ENCODE results near the gene HIVEP3. TPM values are rescaled to one million over a fixed set of nuclear protein-coding genes. Genes with fewer than 3 reads are reported as not detected.

The HIVEP3 gene
- total RNA-seq, 1 donor from 2014 or later: 11.6 TPM

- no peak for ATAC-seq
- Histone ChIP-seq H3K36me3 (no peaks in the 10 kb centered on the region), H3K27ac (no peak overlapping the region), H3K4me1 (peaks cover 53% of the 10 kb centered on the region), H3K4me3 (no peak overlapping the region), H3K9me3 (no peaks in the 10 kb centered on the region), H3K27me3 (ENCODE audit: low read depth) (no peaks in the 10 kb centered on the region)
- intact Hi-C loops (cut with DNase I): no loop called here
- DNase-seq: no peak
- no peak for TF ChIP-seq CTCF (IDR thresholded peaks at IDR 0.05)
These were observed 187.9 kb downstream of the HIVEP3 start for GRCh38 chr1:41730806-41731205.

- Histone ChIP-seq H3K9me3 (no peaks in the 10 kb centered on the region), H3K36me3 (no peaks in the 10 kb centered on the region), H3K27ac (no peak overlapping the region), H3K4me3 (no peak overlapping the region), H3K4me1 (peaks cover 57% of the 10 kb centered on the region), H3K27me3 (ENCODE audit: low read depth) (no peaks in the 10 kb centered on the region)
- TF ChIP-seq CTCF (IDR thresholded peaks at IDR 0.05): no peak
- peak; percentile 18 to 34 for ATAC-seq
- intact Hi-C loops (cut with DNase I): no loop called here
- no peak for DNase-seq
These were observed 190.1 kb downstream of the HIVEP3 start for GRCh38 chr1:41728403-41729202.

GRCh38 chr1:41727749-41728115 is 191.0 kb downstream of the HIVEP3 start:
- peaks cover 59% of the 10 kb centered on the region for H3K4me1 ChIP-seq
- no peak for ATAC-seq
- no peaks in the 10 kb centered on the region for H3K9me3 ChIP-seq
- DNase-seq: no peak
- intact Hi-C loops (cut with DNase I): no loop called here
- no peaks in the 10 kb centered on the region for H3K36me3 ChIP-seq
- H3K27me3 ChIP-seq (ENCODE audit: low read depth): no peaks in the 10 kb centered on the region
- TF ChIP-seq CTCF (IDR thresholded peaks at IDR 0.05): no peak
- no peak overlapping the region for H3K4me3 ChIP-seq
- H3K27ac ChIP-seq: peak overlapping the region; percentile 71

GRCh38 chr1:41726899-41727748 is 191.6 kb downstream of the HIVEP3 start:
- Histone ChIP-seq H3K27me3 (ENCODE audit: low read depth) (no peaks in the 10 kb centered on the region), H3K36me3 (no peaks in the 10 kb centered on the region), H3K9me3 (no peaks in the 10 kb centered on the region), H3K4me1 (peaks cover 59% of the 10 kb centered on the region), H3K4me3 (no peak overlapping the region), H3K27ac (peak overlapping the region; percentile 71)
- ATAC-seq: peak; percentile 83
- no peak for TF ChIP-seq CTCF (IDR thresholded peaks at IDR 0.05)
- intact Hi-C loops (cut with DNase I): no loop called here
- peak; percentile 88 for DNase-seq

GRCh38 chr1:41726292-41726691 is 192.4 kb downstream of the HIVEP3 start:
- intact Hi-C loops (cut with DNase I): no loop called here
- Histone ChIP-seq H3K9me3 (no peaks in the 10 kb centered on the region), H3K36me3 (no peaks in the 10 kb centered on the region), H3K27me3 (ENCODE audit: low read depth) (no peaks in the 10 kb centered on the region), H3K4me3 (no peak overlapping the region), H3K27ac (peak overlapping the region; percentile 71), H3K4me1 (peaks cover 59% of the 10 kb centered on the region)
- ATAC-seq (no peak), DNase-seq (no peak)
- no peak for TF ChIP-seq CTCF (IDR thresholded peaks at IDR 0.05)
